Testis (tissue), 2 donors: ENCODE results near the gene SCP2.

Experiments used
- POLR2A ChIP-seq: fragments of 450-650 bp; IDR thresholded peaks from one replicate; pipeline ENCODE4 v1.6.1; 2017; ENCODE audit warnings: antibody characterized with exemption, mild to moderate bottlenecking, moderate library complexity
- TF ChIP-seq, protein P1 (sequence below), 3 experiments: fragments of 450-650 bp in 2 of 3; fragments of 200-600 bp in 1 of 3; sonication (generic) in 1 of 3; IDR thresholded peaks; one replicate each; pipeline ENCODE4 v1.5.1; 2016 to 2019; ENCODE audit warnings: antibody characterized with exemption in 3 of 3, mild to moderate bottlenecking in 2 of 3, moderate library complexity in 1 of 3

DNA sequence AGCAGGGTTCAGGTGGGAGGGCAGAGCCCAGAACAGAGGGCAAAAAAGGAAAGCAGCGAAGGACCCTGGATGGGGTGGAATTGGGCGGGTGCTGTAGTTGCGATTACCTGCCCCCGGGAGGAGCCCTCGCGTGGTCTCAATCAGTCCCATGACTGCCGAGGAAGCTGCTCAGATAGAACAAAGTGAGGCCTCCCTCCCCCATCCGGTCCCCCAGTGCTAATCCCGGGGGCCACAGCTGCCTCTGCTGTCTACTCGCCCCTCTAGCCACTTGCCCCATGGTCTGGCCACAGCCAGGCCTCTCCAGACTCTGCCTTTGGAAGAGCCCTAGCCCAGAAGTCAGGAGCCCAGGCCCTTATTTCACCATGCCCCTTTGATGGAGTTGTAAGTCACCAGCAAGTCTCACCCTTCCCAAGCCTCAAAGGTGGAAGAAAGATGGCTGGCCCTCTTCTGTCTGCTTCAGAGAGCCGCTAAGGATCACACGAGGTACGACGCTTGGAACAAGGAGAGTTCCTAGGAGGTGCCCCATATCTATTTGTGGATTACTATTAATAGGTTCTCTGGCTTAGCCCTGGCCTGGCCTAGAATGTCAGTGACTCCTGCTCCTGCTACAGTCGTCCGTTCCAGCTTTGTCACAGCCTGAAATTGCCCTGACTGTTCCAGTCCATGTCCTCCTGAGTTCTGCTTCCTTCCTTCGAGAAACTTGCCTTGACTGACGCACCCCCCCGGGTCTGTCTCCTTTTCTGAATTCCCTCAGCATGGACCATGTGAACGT, 22.0 kb upstream of the SCP2 start:
- TF ChIP-seq, protein P1, sequence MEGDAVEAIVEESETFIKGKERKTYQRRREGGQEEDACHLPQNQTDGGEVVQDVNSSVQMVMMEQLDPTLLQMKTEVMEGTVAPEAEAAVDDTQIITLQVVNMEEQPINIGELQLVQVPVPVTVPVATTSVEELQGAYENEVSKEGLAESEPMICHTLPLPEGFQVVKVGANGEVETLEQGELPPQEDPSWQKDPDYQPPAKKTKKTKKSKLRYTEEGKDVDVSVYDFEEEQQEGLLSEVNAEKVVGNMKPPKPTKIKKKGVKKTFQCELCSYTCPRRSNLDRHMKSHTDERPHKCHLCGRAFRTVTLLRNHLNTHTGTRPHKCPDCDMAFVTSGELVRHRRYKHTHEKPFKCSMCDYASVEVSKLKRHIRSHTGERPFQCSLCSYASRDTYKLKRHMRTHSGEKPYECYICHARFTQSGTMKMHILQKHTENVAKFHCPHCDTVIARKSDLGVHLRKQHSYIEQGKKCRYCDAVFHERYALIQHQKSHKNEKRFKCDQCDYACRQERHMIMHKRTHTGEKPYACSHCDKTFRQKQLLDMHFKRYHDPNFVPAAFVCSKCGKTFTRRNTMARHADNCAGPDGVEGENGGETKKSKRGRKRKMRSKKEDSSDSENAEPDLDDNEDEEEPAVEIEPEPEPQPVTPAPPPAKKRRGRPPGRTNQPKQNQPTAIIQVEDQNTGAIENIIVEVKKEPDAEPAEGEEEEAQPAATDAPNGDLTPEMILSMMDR (IDR thresholded peaks at IDR 0.05) = peak in 1 of 3 experiments; percentile 27
- no peak for TF ChIP-seq POLR2A
